NCI-H2227 (cell line): Measurements from ENCODE around the gene CEP126.

Experiments
- DNase-seq: peaks from one replicate; lab custom pipeline; 2025; ENCODE audit not compliant: unreplicated experiment; lab: John Stamatoyannopoulos, UW

CEP126 gene

GRCh38 chr11:102007567-102008437 lies 93.0 kb downstream of the CEP126 start:
- peak; percentile 16 for DNase-seq

- no peak for DNase-seq
Measured at GRCh38 chr11:102010776-102011494, 96.1 kb downstream of the CEP126 start.

- no peak for DNase-seq
Measured at GRCh38 chr11:102012946-102013345, 98.1 kb downstream of the CEP126 start.

GRCh38 chr11:102014756-102015155 lies 99.9 kb downstream of the CEP126 start:
- DNase-seq, result no peak

- no peak for DNase-seq
Measured at GRCh38 chr11:102017026-102017425, 102.2 kb downstream of the CEP126 start.

GRCh38 chr11:102026217-102026616 lies 111.4 kb downstream of the CEP126 start:
- DNase-seq, result no peak

GRCh38 chr11:102026959-102027358 lies 112.1 kb downstream of the CEP126 start:
- DNase-seq, result no peak

- DNase-seq, result no peak
Measured at GRCh38 chr11:102036757-102037156, 121.9 kb downstream of the CEP126 start.

- no peak for DNase-seq
Measured at GRCh38 chr11:102046841-102047240, 132.0 kb downstream of the CEP126 start.

GRCh38 chr11:102047305-102047924 lies 132.6 kb downstream of the CEP126 start, which contains the start of gene CFAP300:
Gene CFAP300, plus strand, starts transcription at chr11:102047437. Its CDS starts 34 bp downstream, at chr11:102047471.
- DNase-seq, result peak; percentile 21
